Activated CD4-positive, alpha-beta T cell treated with anti-CD3 and anti-CD28 coated beads for 48 hours (primary cell): ENCODE data around the gene SH3YL1.

Experiments
- DNase-seq: peaks from one replicate; pipeline ENCODE4 v3.0.0-alpha.2; 2020

Gene SH3YL1

DNA sequence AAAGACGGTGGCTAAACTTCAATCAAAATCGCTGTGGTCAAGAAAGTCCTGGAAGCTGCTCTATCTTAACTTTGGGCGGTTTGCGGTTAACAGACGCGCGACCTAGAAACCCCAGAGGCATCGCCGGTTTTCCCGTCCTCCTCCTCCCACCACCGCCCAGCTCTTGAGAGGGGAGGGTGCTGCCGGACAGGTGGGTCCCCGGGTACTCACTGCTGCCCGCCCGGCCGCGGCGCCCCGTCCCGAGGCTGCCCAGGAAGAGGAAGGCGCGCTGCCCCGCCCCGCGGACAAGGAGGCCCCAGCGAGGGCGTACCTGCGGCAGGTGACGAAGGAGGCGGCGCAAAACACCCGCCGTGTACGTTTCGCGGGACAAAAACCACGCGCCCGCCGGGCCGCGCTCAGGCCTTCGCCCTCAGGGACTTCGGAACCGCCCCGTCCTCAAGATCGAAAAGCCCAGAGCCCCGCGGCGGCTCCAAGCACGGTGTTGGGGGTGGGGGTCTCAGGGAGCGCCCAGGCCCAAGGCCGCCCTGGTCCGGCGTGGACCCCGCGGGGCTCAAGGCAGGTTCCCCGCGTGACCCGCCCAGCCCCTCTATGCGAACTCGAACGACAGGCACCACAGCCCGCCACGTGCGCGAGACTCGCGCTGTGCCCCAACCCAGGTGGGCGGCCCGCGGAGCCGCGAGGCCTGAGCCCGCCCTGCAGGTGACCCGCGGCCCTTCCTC is at the start of gene SH3YL1:
Gene SH3YL1, minus strand, starts transcription at position 259 of the 719 bp plus-strand sequence. Its CDS starts 48 bp downstream, at position 211.
- peak; percentile 59 for DNase-seq

DNA sequence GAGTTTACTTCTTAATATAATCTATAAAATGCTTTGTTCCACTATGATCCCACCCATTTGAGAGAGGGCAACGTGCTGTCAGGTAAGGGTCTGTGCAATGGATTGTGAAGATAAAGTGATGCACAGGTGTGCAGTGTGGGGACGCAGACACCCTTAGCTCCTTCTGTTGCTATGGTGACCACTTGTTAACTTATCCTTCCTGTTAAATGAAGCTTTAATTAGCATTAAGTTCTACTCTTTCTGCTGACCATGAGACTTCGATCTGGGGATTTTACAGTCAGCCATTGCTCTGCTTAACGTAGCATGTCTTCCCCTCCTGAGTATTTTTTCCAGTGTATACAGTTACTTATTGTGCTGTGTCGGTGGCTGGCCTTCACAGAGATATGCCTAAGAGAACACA is 47.2 kb upstream of the SH3YL1 start:
- DNase-seq, result no peak

- DNase-seq, result no peak
Observed at GRCh38 chr2:309954-310510, 46.2 kb upstream of the SH3YL1 start.

GRCh38 chr2:309148-309953 is 45.5 kb upstream of the SH3YL1 start:
- DNase-seq, result no peak

DNA sequence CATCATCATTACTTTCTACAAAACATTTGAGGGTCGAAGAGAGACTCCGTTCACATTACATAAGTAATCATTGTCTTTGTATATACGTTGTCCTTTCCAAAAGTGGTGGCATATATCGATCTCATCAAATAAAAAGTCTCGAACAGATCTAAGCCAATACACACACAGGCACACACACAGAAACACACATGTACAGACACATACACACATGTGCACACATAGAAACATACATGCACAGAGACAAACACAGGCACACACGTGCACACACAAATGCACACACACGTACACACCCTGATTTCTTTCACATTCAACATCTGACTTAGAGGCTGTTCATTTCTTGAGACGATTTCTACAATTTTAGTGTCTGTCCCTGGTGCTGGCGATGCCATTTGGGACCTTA is 41.5 kb upstream of the SH3YL1 start:
- no peak for DNase-seq

DNA sequence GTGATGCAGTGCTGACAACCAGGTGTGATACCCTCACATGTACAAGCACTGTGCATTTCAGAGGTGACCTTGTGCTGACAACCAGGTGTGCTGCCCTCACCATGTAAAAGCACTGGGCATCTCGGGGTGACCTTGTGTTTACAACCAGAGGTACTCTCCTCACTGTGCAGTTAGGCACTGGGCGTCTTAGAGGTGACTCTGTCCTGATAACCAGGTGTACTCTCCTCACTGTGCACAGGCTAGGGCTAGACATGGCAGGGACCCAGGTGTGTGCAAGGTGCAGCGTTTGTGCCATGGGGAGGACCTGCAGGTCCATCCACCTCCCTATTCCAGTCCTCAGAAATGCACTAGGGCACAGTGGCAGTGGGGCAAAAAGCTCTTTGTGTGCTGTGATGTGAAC is 32.5 kb upstream of the SH3YL1 start:
- DNase-seq, result no peak

DNA sequence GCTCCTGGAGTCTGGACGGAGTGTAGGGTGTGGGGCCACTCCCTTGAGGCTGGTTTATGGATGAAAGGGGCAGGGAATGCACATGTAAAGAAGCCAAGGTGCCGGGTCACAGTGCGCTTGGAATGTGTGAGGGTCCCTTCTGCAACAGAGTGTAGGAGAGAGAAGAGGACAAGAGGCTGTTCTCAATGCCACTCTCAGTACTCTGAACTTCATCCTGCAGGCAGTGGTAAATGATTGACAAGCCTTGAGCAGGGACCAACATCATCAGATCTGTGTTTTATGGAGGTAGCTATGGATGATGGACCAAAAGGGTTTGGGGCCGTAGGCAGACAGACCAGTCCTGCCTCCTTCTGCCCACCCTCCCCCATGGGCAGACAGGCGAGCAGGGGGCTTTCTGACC is 31.3 kb upstream of the SH3YL1 start:
- no peak for DNase-seq

DNA sequence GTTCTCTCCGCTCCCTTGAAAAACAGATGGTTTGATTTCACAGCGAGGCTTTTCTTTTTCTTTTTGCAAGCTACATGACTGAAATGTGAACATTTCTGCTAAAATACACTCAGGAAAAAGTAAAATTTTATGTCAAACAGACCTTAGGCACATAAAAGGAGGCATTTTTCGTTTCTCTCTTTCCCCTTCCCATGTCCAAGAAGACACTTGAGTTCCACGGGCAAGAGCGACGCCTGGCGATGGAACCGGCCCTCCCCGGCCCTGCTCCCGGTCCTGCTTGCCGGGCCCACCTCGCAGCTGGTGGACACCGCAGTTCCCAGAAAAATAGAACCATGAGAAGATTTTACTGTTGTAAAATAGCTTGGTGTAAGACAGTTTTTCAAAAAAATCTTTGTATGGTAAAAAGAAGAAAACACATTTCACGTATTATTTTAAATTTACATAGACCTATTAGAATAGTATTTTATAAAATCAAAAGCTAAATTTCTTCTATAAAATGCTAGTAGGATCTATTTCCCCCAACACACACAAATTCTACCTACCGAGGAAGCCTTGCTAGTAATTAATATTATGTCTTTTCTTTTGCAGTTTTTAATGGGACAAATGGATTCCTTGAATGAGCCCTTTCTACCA is 26.4 kb upstream of the SH3YL1 start:
- peak; percentile 63 for DNase-seq

DNA sequence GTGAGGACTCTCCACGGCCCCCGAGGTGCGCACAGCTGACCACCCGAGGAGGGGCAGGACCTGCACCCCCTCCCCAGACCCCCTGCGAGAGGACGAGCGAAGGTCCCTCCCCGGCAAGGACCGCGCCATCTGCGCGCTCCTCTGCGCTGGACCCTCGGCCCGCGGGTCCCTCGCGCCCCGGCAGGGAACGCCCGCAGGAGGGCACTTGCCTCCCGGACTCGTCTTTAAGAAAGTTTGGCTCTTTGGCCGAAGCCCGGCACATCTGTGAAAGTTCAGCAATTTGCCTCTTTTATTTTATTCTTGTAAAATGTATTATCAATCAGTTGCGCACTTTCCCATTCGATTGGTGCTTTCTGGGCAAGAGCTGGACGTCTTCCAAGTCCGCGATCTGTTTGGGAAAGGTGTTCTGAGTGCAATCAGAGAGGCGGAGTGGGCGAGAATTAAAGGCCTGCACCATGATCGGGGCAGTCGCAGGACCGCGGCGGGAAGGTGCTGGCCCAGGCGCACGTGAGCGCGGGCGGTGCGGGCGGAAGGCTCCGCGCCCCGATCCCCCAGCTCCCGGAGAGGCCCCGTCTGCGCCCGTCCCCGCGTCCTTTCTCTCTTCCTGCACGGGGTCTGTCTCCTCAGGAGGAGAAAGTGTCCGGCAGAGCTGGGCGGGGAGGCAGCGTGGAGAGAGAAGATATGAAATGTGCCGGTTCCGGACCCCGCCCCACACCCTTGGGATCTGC is 25.7 kb upstream of the SH3YL1 start:
- no peak for DNase-seq

DNA sequence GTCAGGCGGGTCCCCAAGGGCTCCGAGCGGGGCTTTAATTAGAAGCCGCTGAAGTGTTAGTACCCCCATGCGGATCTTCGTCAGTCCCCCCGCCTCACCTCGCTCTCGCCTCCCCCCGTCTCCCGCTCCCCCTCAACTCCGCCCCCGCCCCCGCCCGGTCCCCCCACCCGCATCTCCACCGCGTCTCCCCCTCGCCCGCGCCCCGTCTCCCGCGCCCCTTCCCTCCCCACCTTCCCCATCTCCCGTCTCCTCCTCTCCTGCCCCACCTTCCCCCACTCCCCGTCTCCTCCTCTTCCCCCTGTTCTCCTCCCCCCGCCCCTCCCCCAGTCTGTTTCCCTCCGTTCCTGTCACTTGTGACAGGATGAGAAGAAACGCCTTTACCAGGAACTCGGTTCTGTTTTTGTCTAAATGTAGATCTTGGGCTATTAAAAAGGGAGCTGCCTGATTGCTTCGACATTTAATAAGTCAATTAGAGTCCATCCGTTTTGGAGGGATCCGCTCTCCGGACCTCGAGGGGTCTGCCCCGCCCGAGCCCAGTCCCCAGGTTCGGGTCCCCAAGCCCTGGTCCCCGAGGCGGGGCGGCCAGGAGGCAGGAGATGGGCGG is 25.0 kb upstream of the SH3YL1 start:
- DNase-seq, result no peak

DNA sequence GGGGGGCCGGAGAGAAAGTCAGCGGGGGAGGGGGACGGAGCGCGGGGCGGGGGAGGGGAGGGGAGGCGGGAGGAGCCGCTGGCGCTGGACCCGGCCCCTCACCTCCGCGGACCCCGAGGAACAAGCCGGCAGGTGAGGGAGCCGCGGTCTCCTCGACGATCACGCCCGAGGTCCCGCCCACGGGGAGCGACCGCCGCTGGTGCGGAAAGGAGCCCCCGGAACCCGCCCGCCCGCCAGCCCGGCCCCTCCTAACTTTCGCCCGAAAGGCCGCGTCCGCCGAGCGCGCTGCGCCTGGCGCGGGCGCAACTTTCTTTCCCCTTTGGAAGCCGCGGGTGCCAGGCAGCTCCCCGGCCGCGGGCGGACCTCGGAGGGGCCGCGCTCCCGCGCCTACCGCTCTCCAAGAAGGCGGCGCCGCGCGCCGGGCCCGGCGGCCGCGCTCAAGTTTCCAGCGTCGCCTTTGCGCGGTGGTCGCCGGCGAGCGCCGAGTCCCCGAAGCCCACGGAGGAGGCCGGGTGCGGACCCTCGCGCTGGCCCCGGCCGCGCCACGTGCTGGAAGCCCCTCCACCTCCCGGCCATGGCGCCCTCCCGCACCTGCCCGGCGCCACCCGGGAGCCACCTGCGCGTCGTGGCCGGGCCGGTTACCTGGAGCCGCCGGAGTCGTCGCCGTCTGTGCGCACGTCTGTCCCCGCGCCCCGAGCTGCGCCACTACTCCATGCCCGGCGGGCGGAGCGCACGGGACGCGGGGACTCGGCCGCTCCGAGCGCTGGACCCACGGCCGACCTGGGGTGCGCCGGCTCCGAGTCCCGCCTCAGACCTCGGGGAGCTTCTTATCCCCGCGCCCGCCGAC is 24.3 kb upstream of the SH3YL1 start, which contains the start of gene ALKAL2:
Gene ALKAL2, minus strand, starts transcription at position 181 of the 847 bp plus-strand sequence. CDS start 256 bp downstream, outside the sequence.
- DNase-seq, result peak; percentile 19

GRCh38 chr2:287471-287885 is 23.6 kb upstream of the SH3YL1 start:
- peak; percentile 24 for DNase-seq

DNA sequence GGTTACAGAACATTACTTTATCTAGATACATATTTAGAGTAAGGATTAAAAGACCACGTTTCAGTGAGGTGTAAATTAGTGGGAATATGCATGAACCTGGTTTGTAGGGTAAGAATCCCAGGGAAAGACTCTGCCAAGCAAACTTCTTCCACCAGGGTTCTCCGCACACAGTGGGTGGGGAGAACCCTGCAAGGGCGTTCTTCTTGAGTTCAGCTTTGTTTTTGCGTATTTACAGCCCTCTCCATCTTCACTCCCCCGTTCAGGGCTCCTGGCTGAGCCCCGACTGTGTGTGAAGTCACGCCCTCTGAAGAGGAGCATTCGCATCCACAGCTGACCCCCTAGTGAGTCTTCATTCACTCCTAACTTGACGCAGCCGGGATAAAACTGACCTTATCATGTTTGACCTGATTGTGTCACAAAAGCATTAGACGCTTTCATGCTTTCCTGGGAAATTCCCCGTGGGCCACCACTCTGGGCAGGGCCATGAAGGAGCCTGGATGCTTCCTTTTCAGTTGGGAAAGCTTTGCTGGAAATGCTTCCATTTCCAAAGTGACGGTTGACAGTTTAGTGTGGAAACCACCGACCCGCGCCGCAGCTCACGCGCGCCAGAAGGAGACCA is 23.1 kb upstream of the SH3YL1 start:
- DNase-seq, result no peak

- DNase-seq, result no peak
Observed at GRCh38 chr2:286035-286434, 22.2 kb upstream of the SH3YL1 start.

DNA sequence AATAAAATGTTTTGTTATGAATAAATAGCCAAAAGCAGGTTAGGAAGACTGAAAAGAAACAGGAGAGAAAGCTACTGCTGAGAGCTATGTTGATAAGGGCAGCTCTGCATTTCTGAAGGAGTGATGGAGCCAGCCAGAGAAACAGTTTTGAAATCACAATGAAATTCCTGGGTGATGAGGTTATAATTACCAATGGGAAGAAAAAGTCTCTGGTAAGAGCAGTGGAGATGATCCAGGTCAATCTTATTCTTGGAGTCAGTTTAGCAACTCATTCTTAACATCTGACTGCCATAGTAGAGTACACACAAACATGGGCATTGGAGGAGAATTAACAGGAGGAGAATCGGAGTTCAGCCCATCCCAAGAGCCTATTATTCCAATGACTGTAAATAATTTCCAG is 21.7 kb upstream of the SH3YL1 start:
- DNase-seq, result no peak

- DNase-seq, result no peak
Observed at GRCh38 chr2:284896-285492, 21.2 kb upstream of the SH3YL1 start.

- no peak for DNase-seq
Observed at GRCh38 chr2:283996-284794, 20.4 kb upstream of the SH3YL1 start.

GRCh38 chr2:282371-283263 is 18.8 kb upstream of the SH3YL1 start:
- no peak for DNase-seq
